ENCODE data around the gene TXNRD1.

GRCh38 chr12:104291867-104292524, 76.4 kb downstream of the TXNRD1 start:
- TF ChIP-seq CTCF (IDR thresholded peaks at IDR 0.05) = no peak
- TF ChIP-seq POLR2A (IDR thresholded peaks at IDR 0.05) = no peak
